Measurements from ENCODE around the gene ATXN10. TPM values are rescaled to one million over a fixed set of nuclear protein-coding genes. Genes with fewer than 3 reads are reported as not detected.

ATXN10 gene
- total RNA-seq, 1 experiment from 2014 or later: 135 TPM

- H4K20me1 ChIP-seq (ENCODE audit: insufficient read depth): no peaks in the 10 kb centered on the region
- H3K4me3 ChIP-seq (replicated peaks in 1 of 2; ENCODE audit: low read depth in 1 of 2, low read length in 2 of 2): no peak overlapping the region
- no peak for DNase-seq (ENCODE audit: low read depth, low spot score)
- no peak for ATAC-seq
- H3K36me3 ChIP-seq (ENCODE audit: control insufficient read depth in 1 of 2, insufficient read depth in 2 of 2, low read length in 2 of 2): no peaks in the 10 kb centered on the region
- ChIA-PET CTCF (no interaction called here), POLR2A (interaction anchor here (1.2 kb wide), 1 partner anchor 15 kb away, joined by 5 read pairs; no protein-coding TSS in a partner anchor), RAD21 (ENCODE audit: low non-redundant PET in 1 of 2, low total read pairs in 2 of 2, uncharacterized antibody in 2 of 2, unreplicated experiment in 2 of 2) (interaction anchor here (0.6 kb wide), 2 partner anchors 336 kb away, joined by 3 read pairs; partner anchors contain the start of gene WNT7B (in 2 of the 2))
- no TSS peak for BruUV-seq (replicated peaks)
- H3K9me3 ChIP-seq (ENCODE audit: control insufficient read depth in 1 of 2, insufficient read depth in 1 of 2, low read depth in 1 of 2, low read length in 2 of 2): no peaks in the 10 kb centered on the region
- no peaks in the 10 kb centered on the region for H3K27me3 ChIP-seq (ENCODE audit: insufficient read depth, low read length)
- intact Hi-C loops (cut with micrococcal nuclease): loop anchor here (10.0 kb wide), 1 partner anchor 224 kb away; no protein-coding TSS in a partner anchor
- no peaks in the 10 kb centered on the region for H3K9me2 ChIP-seq (ENCODE audit: insufficient read depth)
- TF ChIP-seq, protein P1, sequence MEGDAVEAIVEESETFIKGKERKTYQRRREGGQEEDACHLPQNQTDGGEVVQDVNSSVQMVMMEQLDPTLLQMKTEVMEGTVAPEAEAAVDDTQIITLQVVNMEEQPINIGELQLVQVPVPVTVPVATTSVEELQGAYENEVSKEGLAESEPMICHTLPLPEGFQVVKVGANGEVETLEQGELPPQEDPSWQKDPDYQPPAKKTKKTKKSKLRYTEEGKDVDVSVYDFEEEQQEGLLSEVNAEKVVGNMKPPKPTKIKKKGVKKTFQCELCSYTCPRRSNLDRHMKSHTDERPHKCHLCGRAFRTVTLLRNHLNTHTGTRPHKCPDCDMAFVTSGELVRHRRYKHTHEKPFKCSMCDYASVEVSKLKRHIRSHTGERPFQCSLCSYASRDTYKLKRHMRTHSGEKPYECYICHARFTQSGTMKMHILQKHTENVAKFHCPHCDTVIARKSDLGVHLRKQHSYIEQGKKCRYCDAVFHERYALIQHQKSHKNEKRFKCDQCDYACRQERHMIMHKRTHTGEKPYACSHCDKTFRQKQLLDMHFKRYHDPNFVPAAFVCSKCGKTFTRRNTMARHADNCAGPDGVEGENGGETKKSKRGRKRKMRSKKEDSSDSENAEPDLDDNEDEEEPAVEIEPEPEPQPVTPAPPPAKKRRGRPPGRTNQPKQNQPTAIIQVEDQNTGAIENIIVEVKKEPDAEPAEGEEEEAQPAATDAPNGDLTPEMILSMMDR (IDR thresholded peaks at IDR 0.05 in 2 of 3, conservative IDR thresholded peaks at IDR 0.05 in 1 of 3; ENCODE audit: borderline replicate concordance in 1 of 3, insufficient read depth in 1 of 3, low read depth in 2 of 3, low read length in 2 of 3): no peak
- TF ChIP-seq POLR2AphosphoS5 (IDR thresholded peaks at IDR 0.05; ENCODE audit: low read depth, low read length): no peak
- TF ChIP-seq ZFX (IDR thresholded peaks at IDR 0.05): no peak
- TF ChIP-seq, protein P2, sequence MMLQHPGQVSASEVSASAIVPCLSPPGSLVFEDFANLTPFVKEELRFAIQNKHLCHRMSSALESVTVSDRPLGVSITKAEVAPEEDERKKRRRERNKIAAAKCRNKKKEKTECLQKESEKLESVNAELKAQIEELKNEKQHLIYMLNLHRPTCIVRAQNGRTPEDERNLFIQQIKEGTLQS (IDR thresholded peaks at IDR 0.05): no peak
- TF ChIP-seq, protein P3, sequence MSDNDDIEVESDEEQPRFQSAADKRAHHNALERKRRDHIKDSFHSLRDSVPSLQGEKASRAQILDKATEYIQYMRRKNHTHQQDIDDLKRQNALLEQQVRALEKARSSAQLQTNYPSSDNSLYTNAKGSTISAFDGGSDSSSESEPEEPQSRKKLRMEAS (IDR thresholded peaks at IDR 0.05): no peak
- TF ChIP-seq JUND (IDR thresholded peaks at IDR 0.05): no peak
- no peak for TF ChIP-seq YY1 (IDR thresholded peaks at IDR 0.05; ENCODE audit: extremely low read depth, insufficient replicate concordance, low read depth, low read length)
- no peak overlapping the region for H3K4me2 ChIP-seq (ENCODE audit: low read length)
- peaks cover 18 to 49% of the 10 kb centered on the region in 2 experiments for H3K4me1 ChIP-seq (ENCODE audit: control insufficient read depth in 1 of 2, insufficient read depth in 2 of 2, low read length in 2 of 2)
- no peak overlapping the region for H3K9ac ChIP-seq (ENCODE audit: low read length)
- H2AFZ ChIP-seq (ENCODE audit: low read depth, low read length, poor library complexity, severe bottlenecking): no peak overlapping the region
- no peak overlapping the region for H3K27ac ChIP-seq (ENCODE audit: low read depth, low read length)
- no peaks in the 10 kb centered on the region for H3K79me2 ChIP-seq (ENCODE audit: insufficient read depth, low read length)
These were observed 30.6 kb upstream of the ATXN10 start for GRCh38 chr22:45640941-45641621.
